Tibial nerve (tissue), 4 donors: ENCODE results near the gene ZBTB7C. TPM values are rescaled to one million over a fixed set of nuclear protein-coding genes. Genes with fewer than 3 reads are reported as not detected.

Experiments used
- DNase-seq, 2 donors: peaks; one replicate each; pipeline ENCODE4 v3.0.0-alpha.2; 2019; ENCODE audit warnings: low spot score in 2 of 2
- H3K27ac ChIP-seq, 4 donors: fragments of 200-600 bp; sonication (generic) in 3 of 4; one replicate each; pipeline ENCODE4 v1.5.1; 2017 to 2019; ENCODE audit warnings: mild to moderate bottlenecking in 1 of 4
- H3K27me3 ChIP-seq, 2 donors: fragments of 200-600 bp; sonication (generic) in 1 of 2; one replicate each; pipeline versions ENCODE4 v1.5.1 to v1.6.0; 2017 to 2019
- H3K36me3 ChIP-seq, 3 donors: fragments of 200-600 bp; sonication (generic); one replicate each; pipeline ENCODE4 v1.5.1; 2018 to 2019
- H3K4me1 ChIP-seq, 4 donors: fragments of 200-600 bp; sonication (generic) in 3 of 4; one replicate each; pipeline ENCODE4 v1.5.1; 2017 to 2019
- H3K4me3 ChIP-seq, 4 donors: fragments of 200-600 bp; sonication (generic) in 3 of 4; one replicate each; pipeline ENCODE4 v1.5.1; 2017 to 2019; ENCODE audit warnings: mild to moderate bottlenecking in 1 of 4, moderate library complexity in 1 of 4
- H3K9me3 ChIP-seq, 4 donors: fragments of 200-600 bp; sonication (generic) in 3 of 4; one replicate each; pipeline ENCODE4 v1.5.1; 2017 to 2019
- EP300 ChIP-seq, 2 donors: sonication (generic); formaldehyde crosslinking; IDR thresholded peaks; one replicate each; pipeline ENCODE4 v1.6.1; 2017; ENCODE audit warnings: antibody characterized with exemption in 2 of 2, mild to moderate bottlenecking in 1 of 2
- POLR2A ChIP-seq, 2 donors: fragments of 450-650 bp; IDR thresholded peaks; one replicate each; pipeline ENCODE4 v1.6.1; 2017; ENCODE audit warnings: antibody characterized with exemption in 2 of 2, mild to moderate bottlenecking in 2 of 2, moderate library complexity in 2 of 2
- WGBS, 2 donors: methylation state at CpG; one replicate each; pipeline ENCODE4 v1.1.5; 2018; 5-methylcytosine and 5-hydroxymethylcytosine counted together
- total RNA-seq, 4 donors: library from RNA; depleted of rRNA; stranded (reverse); fragments of >200 nt; gene quantifications; one replicate each; pipeline ENCODE4 v1.1.0, GENCODE V29; 2016
- TF ChIP-seq, protein P1 (sequence below), 5 experiments: fragments of 200-600 bp in 3 of 5; fragments of 450-650 bp in 2 of 5; sonication (generic) in 3 of 5; IDR thresholded peaks; one replicate each; pipeline ENCODE4 v1.5.1; 2016 to 2019; ENCODE audit warnings: antibody characterized with exemption in 5 of 5, mild to moderate bottlenecking in 3 of 5, moderate library complexity in 2 of 5

The ZBTB7C gene
- total RNA-seq, 4 donors from 2014 or later, result 24.6 to 95.0 (median 75.3) TPM

GRCh38 chr18:48199399-48199798 lies 209.8 kb downstream of the ZBTB7C start:
- Histone ChIP-seq H3K36me3 (no peaks in the 10 kb centered on the region), H3K4me3 (no peak overlapping the region), H3K4me1 (peaks cover 0 to 18% (median 0%) of the 10 kb centered on the region in 4 donors), H3K27me3 (no peaks in the 10 kb centered on the region), H3K27ac (no peak overlapping the region), H3K9me3 (no peaks in the 10 kb centered on the region)
- WGBS, 2 donors, result 5 to 13% methylated on average over 3 of the region's 3 CpGs
- TF ChIP-seq, protein P1, sequence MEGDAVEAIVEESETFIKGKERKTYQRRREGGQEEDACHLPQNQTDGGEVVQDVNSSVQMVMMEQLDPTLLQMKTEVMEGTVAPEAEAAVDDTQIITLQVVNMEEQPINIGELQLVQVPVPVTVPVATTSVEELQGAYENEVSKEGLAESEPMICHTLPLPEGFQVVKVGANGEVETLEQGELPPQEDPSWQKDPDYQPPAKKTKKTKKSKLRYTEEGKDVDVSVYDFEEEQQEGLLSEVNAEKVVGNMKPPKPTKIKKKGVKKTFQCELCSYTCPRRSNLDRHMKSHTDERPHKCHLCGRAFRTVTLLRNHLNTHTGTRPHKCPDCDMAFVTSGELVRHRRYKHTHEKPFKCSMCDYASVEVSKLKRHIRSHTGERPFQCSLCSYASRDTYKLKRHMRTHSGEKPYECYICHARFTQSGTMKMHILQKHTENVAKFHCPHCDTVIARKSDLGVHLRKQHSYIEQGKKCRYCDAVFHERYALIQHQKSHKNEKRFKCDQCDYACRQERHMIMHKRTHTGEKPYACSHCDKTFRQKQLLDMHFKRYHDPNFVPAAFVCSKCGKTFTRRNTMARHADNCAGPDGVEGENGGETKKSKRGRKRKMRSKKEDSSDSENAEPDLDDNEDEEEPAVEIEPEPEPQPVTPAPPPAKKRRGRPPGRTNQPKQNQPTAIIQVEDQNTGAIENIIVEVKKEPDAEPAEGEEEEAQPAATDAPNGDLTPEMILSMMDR (IDR thresholded peaks at IDR 0.05), result no peak
- no peak for TF ChIP-seq EP300 (IDR thresholded peaks at IDR 0.05)
- no peak for TF ChIP-seq POLR2A (IDR thresholded peaks at IDR 0.05)
- DNase-seq, result no peak

- H3K27me3 ChIP-seq, result no peaks in the 10 kb centered on the region
- H3K4me3 ChIP-seq, result no peak overlapping the region
- no peaks in the 10 kb centered on the region for H3K9me3 ChIP-seq
- no peaks in the 10 kb centered on the region for H3K36me3 ChIP-seq
- no peak for DNase-seq
- no peak overlapping the region for H3K27ac ChIP-seq
- 71 to 75% methylated on average over 2 of the region's 2 CpGs for WGBS, 2 donors
- TF ChIP-seq, protein P1 (IDR thresholded peaks at IDR 0.05), result no peak
- peaks cover 0 to 26% (median 0%) of the 10 kb centered on the region in 4 donors for H3K4me1 ChIP-seq
Measured at GRCh38 chr18:48197819-48198218, 211.4 kb downstream of the ZBTB7C start.

DNA sequence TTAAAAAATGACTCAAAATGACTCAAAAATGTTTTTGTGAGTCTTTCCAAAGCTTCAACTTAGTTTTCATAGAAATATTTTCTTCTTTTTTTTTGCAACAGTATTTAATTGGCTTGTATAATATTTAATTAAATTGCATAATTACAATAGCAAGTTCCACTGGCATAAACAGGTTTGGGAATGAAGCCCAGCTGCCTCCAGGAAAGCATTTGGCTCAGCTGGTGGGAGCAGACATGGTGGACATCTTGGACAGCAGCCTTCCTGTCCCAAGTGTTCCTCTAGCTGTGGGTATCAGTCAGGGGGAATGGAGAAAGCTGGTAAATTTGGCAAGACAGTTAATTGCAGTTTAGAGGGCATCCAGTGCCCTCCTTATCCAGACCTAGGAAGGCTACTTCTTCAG lies 213.4 kb downstream of the ZBTB7C start:
- H3K27ac ChIP-seq, result no peak overlapping the region
- H3K9me3 ChIP-seq, result no peaks in the 10 kb centered on the region
- peaks cover 0 to 26% (median 0%) of the 10 kb centered on the region in 4 donors for H3K4me1 ChIP-seq
- TF ChIP-seq POLR2A (IDR thresholded peaks at IDR 0.05), result no peak
- TF ChIP-seq, protein P1 (IDR thresholded peaks at IDR 0.05), result no peak
- TF ChIP-seq EP300 (IDR thresholded peaks at IDR 0.05), result no peak
- no peak for DNase-seq
- no peak overlapping the region for H3K4me3 ChIP-seq
- H3K36me3 ChIP-seq, result no peaks in the 10 kb centered on the region
- no peaks in the 10 kb centered on the region for H3K27me3 ChIP-seq

DNA sequence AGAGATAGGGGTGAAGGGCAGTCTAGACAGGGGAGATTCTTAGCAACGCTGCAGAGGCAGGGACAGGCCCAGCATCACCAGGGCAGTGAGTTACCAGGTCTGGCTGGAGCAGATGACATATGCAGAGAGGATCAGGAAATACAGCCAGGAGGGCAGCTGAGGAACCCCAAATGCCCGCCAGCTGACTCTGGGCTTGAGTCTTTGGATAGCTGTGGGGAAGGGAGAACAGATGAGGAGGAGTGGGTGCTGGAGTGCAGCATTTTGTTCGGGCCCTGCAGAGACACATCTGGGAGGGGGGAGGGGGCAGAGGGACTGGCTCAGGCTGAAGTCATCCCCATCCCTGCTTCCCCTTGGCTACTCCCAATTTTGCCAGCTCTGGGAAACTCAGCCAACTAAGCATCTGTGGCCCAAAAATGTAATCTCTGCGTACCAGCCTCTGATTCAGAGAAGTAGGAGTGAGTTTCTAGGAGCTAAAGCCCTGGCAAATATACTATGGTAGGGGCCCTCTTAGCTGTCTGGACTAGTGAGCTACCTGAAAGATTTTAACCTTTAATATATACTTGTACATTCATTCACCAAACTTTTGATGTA lies 214.5 kb downstream of the ZBTB7C start:
- Histone ChIP-seq H3K9me3 (no peaks in the 10 kb centered on the region), H3K27me3 (no peaks in the 10 kb centered on the region), H3K4me1 (peaks cover 0 to 26% (median 0%) of the 10 kb centered on the region in 4 donors), H3K27ac (no peak overlapping the region), H3K36me3 (no peaks in the 10 kb centered on the region), H3K4me3 (no peak overlapping the region)
- DNase-seq, result no peak
- 65 to 66% methylated on average over 4 of the region's 4 CpGs for WGBS, 2 donors
- TF ChIP-seq, protein P1 (IDR thresholded peaks at IDR 0.05), result no peak
- TF ChIP-seq POLR2A (IDR thresholded peaks at IDR 0.05), result no peak
- TF ChIP-seq EP300 (IDR thresholded peaks at IDR 0.05), result no peak

DNA sequence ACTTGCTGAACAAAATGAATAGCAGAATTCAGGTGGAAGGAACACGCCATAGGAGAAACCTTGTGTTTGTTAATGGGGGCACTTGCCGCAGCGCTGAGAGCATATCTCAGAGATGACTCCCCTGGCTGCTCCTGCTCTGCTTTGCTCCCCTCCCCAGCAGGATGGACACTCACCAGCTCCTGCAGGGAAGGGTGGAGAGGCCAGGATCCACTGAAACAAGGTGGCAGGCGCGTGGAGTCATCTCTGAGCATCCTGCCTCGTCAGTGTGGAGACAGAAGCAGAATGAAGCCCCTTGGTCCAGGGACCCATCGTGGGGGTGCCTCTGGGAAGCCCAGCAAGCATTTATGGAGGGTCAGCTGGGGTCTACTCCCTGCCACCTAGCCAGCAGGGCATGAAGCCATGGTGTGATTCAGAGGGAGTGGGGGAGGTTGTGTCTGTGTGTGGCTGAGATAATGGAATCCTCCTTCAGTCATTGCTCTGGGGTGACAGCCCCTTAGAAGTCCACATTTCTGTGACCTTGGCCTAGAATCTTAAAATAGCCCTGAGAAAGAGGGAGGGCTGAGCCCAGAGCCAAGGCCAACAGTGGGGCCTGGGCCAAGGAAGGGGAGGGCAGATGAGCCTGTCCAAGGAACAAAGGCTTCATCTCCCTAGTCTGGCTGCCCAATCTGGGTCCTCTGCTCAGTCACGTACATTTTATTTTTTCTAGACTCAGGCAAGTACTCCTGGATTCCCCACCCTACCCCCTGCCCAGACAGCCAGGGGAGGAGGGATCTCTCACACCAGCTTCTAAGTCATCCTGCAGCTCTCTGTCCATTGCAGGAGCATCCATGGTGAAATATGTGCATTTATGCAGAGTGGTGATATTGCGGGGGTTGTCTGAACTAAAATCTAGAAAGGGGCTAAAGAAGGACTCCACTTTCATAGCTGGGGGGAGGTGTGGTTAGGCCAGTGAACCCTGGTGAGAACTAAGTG lies 215.4 kb downstream of the ZBTB7C start:
- TF ChIP-seq, protein P1 (IDR thresholded peaks at IDR 0.05), result no peak
- TF ChIP-seq EP300 (IDR thresholded peaks at IDR 0.05), result no peak
- TF ChIP-seq POLR2A (IDR thresholded peaks at IDR 0.05), result no peak
- Histone ChIP-seq H3K4me1 (peaks cover 0 to 23% (median 0%) of the 10 kb centered on the region in 4 donors), H3K27ac (peak overlapping the region in 1 of 4 donors; percentile 11), H3K27me3 (no peaks in the 10 kb centered on the region), H3K36me3 (no peaks in the 10 kb centered on the region), H3K4me3 (no peak overlapping the region), H3K9me3 (no peaks in the 10 kb centered on the region)
- 73 to 81% methylated on average over 9 of the region's 9 CpGs for WGBS, 2 donors
- no peak for DNase-seq
